Neural progenitor cell (in vitro differentiated cells): Measurements from ENCODE around the gene DCUN1D3. TPM values are rescaled to one million over a fixed set of nuclear protein-coding genes. Genes with fewer than 3 reads are reported as not detected.

Source experiments
- DNase-seq: peaks from one replicate; pipeline ENCODE4 v3.0.0-alpha.2; 2016; ENCODE audit warnings: low spot score
- H2AFZ ChIP-seq: fragments of 200-600 bp; sonication (generic); replicated peaks from 2 replicates; pipeline ENCODE4 v1.6.1; 2016; ENCODE audit warnings: antibody characterized with exemption
- H3F3A ChIP-seq: fragments of 200-600 bp; sonication (generic); 2 replicates; pipeline ENCODE4 v1.6.1; 2016; ENCODE audit warnings: antibody characterized with exemption, low read depth
- H3K27ac ChIP-seq: fragments of 200-600 bp; sonication (generic); 2 replicates; pipeline ENCODE4 v1.5.1; 2016; ENCODE audit warnings: mild to moderate bottlenecking
- H3K27me3 ChIP-seq: fragments of 200-600 bp; sonication (generic); 2 replicates; pipeline ENCODE4 v1.6.1; 2016; ENCODE audit warnings: mild to moderate bottlenecking, moderate library complexity
- H3K36me3 ChIP-seq: fragments of 200-600 bp; sonication (generic); 2 replicates; pipeline ENCODE4 v1.5.1; 2016
- H3K4me1 ChIP-seq: fragments of 200-600 bp; sonication (generic); 2 replicates; pipeline ENCODE4 v1.6.1; 2016; ENCODE audit warnings: mixed run types
- H3K4me2 ChIP-seq: fragments of 200-600 bp; sonication (generic); 2 replicates; pipeline ENCODE4 v1.6.1; 2016
- H3K4me3 ChIP-seq: fragments of 200-600 bp; sonication (generic); 2 replicates; pipeline ENCODE4 v1.5.1; 2016
- H3K79me2 ChIP-seq: fragments of 200-600 bp; sonication (generic); 2 replicates; pipeline ENCODE4 v1.6.1; 2016; ENCODE audit warnings: low read depth
- H3K9ac ChIP-seq: fragments of 200-600 bp; sonication (generic); 2 replicates; pipeline ENCODE4 v1.6.1; 2016
- H3K9me3 ChIP-seq: fragments of 200-600 bp; sonication (generic); 2 replicates; pipeline ENCODE4 v1.5.1; 2016; ENCODE audit warnings: low read depth
- H4K20me1 ChIP-seq: fragments of 200-600 bp; sonication (generic); 2 replicates; pipeline ENCODE4 v1.6.1; 2016; ENCODE audit warnings: low read depth
- H3K27ac Mint-ChIP-seq: 3 replicates; pipeline ENCODE4 v1.8.0; 2021; ENCODE audit warnings: mixed read lengths
- H3K27me3 Mint-ChIP-seq: 2 replicates; pipeline ENCODE4 v1.8.0; 2022; ENCODE audit warnings: low read depth, mild to moderate bottlenecking, inconsistent platforms, moderate library complexity, mixed read lengths; ENCODE audit not compliant: insufficient read depth
- H3K36me3 Mint-ChIP-seq: 3 replicates; pipeline ENCODE4 v1.8.0; 2021; ENCODE audit warnings: mixed read lengths
- H3K4me1 Mint-ChIP-seq: 3 replicates; pipeline ENCODE4 v1.8.0; 2021; ENCODE audit warnings: mixed read lengths
- H3K4me3 Mint-ChIP-seq: 3 replicates; pipeline ENCODE4 v1.8.0; 2021; ENCODE audit warnings: mild to moderate bottlenecking, moderate library complexity, mixed read lengths
- H3K9me3 Mint-ChIP-seq: 3 replicates; pipeline ENCODE4 v1.8.0; 2020; ENCODE audit warnings: mixed read lengths
- EZH2 ChIP-seq: fragments of 200-600 bp; sonication (generic); IDR thresholded peaks from 2 replicates; pipeline ENCODE4 v1.6.1; 2017; ENCODE audit warnings: antibody characterized with exemption, mild to moderate bottlenecking, moderate library complexity
- EZH2phosphoT487 ChIP-seq: fragments of 200-600 bp; sonication (generic); IDR thresholded peaks from 2 replicates; pipeline ENCODE4 v1.6.1; 2017; ENCODE audit warnings: antibody characterized with exemption
- total RNA-seq: library from RNA; depleted of rRNA; stranded (reverse); fragments of >200 nt; gene quantifications from 2 replicates; pipeline ENCODE4 v1.2.3, GENCODE V29; 2015; ENCODE audit warnings: low replicate concordance
- TF ChIP-seq, protein P1 (sequence below): fragments of 200-600 bp; sonication (generic); IDR thresholded peaks from 2 replicates; pipeline ENCODE4 v1.5.1; 2017; ENCODE audit warnings: antibody characterized with exemption, mild to moderate bottlenecking

Gene DCUN1D3
- total RNA-seq, 1 donor from 2014 or later: 18.2 TPM

DNA sequence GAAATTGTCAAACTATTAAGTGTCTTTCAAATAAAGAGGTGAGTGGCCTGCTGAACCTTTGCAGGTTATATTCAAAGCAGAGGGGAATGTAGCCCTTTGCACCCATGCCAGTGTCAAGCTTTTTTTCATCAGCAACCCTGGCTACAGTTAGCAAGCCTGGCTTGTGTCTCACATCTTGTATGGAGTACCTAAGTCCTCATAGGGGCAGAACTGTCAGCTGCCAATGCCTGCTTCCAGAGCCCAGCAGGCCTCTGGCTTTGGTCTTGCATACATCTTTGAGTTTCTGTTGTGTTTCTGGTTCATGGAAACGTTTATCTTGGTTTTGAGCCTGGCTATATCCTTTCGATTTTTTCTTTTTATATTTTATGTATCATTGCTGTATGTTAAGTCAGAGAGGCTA, 67.1 kb downstream of the DCUN1D3 start:
- TF ChIP-seq, protein P1, sequence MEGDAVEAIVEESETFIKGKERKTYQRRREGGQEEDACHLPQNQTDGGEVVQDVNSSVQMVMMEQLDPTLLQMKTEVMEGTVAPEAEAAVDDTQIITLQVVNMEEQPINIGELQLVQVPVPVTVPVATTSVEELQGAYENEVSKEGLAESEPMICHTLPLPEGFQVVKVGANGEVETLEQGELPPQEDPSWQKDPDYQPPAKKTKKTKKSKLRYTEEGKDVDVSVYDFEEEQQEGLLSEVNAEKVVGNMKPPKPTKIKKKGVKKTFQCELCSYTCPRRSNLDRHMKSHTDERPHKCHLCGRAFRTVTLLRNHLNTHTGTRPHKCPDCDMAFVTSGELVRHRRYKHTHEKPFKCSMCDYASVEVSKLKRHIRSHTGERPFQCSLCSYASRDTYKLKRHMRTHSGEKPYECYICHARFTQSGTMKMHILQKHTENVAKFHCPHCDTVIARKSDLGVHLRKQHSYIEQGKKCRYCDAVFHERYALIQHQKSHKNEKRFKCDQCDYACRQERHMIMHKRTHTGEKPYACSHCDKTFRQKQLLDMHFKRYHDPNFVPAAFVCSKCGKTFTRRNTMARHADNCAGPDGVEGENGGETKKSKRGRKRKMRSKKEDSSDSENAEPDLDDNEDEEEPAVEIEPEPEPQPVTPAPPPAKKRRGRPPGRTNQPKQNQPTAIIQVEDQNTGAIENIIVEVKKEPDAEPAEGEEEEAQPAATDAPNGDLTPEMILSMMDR: no peak
- TF ChIP-seq EZH2phosphoT487 (no peak), EZH2 (no peak)
- Histone ChIP-seq H3K79me2 (no peaks in the 10 kb centered on the region), H2AFZ (no peak overlapping the region), H3F3A (no peaks in the 10 kb centered on the region), H3K36me3 (peaks cover 14% of the 10 kb centered on the region), H3K4me3 (no peak overlapping the region), H4K20me1 (no peaks in the 10 kb centered on the region), H3K27ac (no peak overlapping the region), H3K4me1 (no peaks in the 10 kb centered on the region), H3K27me3 (no peaks in the 10 kb centered on the region), H3K9ac (no peak overlapping the region), H3K9me3 (no peaks in the 10 kb centered on the region), H3K4me2 (no peak overlapping the region)
- no peak overlapping the region for H3K27ac Mint-ChIP-seq
- H3K4me1 Mint-ChIP-seq: no peaks in the 10 kb centered on the region
- no peak overlapping the region for H3K4me3 Mint-ChIP-seq
- no peaks in the 10 kb centered on the region for H3K27me3 Mint-ChIP-seq
- H3K36me3 Mint-ChIP-seq: peaks cover 39% of the 10 kb centered on the region
- DNase-seq: no peak
- peaks cover 15% of the 10 kb centered on the region for H3K9me3 Mint-ChIP-seq

DNA sequence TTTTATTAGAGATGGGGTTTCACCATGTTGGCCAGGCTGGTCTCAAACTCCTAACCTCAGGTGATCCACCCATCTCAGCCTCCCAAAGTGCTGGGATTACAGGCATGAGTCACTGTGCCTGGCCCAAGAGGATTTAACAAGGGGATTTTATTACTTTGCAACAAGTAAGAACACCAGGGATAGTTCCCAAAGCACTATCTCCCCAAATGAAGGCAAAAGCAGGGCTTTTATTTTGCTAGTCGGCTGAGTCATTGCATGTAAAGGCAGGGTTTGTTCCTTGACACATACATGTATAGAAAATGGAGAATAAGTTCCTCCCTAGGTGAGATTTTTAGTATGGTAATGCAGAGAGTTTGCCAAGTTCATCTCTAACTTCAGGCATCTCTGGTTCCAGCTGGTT, 69.8 kb downstream of the DCUN1D3 start:
- H3K27me3 Mint-ChIP-seq: no peaks in the 10 kb centered on the region
- peaks cover 11% of the 10 kb centered on the region for H3K36me3 ChIP-seq
- peaks cover 6% of the 10 kb centered on the region for H3K9me3 Mint-ChIP-seq
- H3K27ac Mint-ChIP-seq: no peak overlapping the region
- H3K79me2 ChIP-seq: no peaks in the 10 kb centered on the region
- peaks cover 21% of the 10 kb centered on the region for H3K36me3 Mint-ChIP-seq
- no peak overlapping the region for H3K27ac ChIP-seq
- no peaks in the 10 kb centered on the region for H3F3A ChIP-seq
- TF ChIP-seq, protein P1: no peak
- no peak for TF ChIP-seq EZH2
- TF ChIP-seq EZH2phosphoT487: no peak
- no peaks in the 10 kb centered on the region for H4K20me1 ChIP-seq
- H3K4me3 Mint-ChIP-seq: no peak overlapping the region
- H3K4me1 ChIP-seq: no peaks in the 10 kb centered on the region
- H3K9ac ChIP-seq: no peak overlapping the region
- no peak overlapping the region for H3K4me2 ChIP-seq
- no peak overlapping the region for H3K4me3 ChIP-seq
- H3K27me3 ChIP-seq: no peaks in the 10 kb centered on the region
- DNase-seq: no peak
- no peaks in the 10 kb centered on the region for H3K9me3 ChIP-seq
- no peak overlapping the region for H2AFZ ChIP-seq
- no peaks in the 10 kb centered on the region for H3K4me1 Mint-ChIP-seq

DNA sequence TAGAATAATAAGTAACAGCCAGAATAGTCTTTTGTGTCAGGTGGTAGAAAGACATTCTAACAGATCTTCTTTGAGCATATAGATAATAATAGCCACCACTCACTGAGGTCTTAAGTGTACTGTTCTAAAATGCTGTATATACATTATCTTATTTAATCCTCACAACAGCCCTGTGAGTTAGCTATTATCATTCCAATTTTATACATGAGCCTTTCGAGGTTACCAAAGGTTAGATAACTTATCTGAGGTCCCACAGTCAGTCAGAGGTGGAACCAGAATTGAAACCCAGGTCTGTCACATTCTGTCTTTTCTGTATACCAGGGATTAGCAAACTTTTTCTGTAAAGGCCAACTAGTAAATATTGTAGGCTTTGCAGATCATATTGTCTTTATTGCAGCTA, 70.6 kb downstream of the DCUN1D3 start:
- TF ChIP-seq, protein P1: no peak
- TF ChIP-seq EZH2 (no peak), EZH2phosphoT487 (no peak)
- no peaks in the 10 kb centered on the region for H3K79me2 ChIP-seq
- H3K4me3 ChIP-seq: no peak overlapping the region
- H3K36me3 ChIP-seq: peaks cover 7% of the 10 kb centered on the region
- Mint-ChIP-seq H3K27ac (no peak overlapping the region), H3K27me3 (no peaks in the 10 kb centered on the region), H3K4me1 (no peaks in the 10 kb centered on the region), H3K4me3 (no peak overlapping the region), H3K9me3 (peaks cover 2% of the 10 kb centered on the region), H3K36me3 (peaks cover 13% of the 10 kb centered on the region)
- no peak overlapping the region for H3K9ac ChIP-seq
- H4K20me1 ChIP-seq: no peaks in the 10 kb centered on the region
- no peaks in the 10 kb centered on the region for H3K27me3 ChIP-seq
- H3F3A ChIP-seq: no peaks in the 10 kb centered on the region
- no peaks in the 10 kb centered on the region for H3K4me1 ChIP-seq
- no peak for DNase-seq
- H3K27ac ChIP-seq: no peak overlapping the region
- no peaks in the 10 kb centered on the region for H3K9me3 ChIP-seq
- H3K4me2 ChIP-seq: no peak overlapping the region
- no peak overlapping the region for H2AFZ ChIP-seq
